Stimulated activated CD4-positive, alpha-beta T cell treated with anti-CD3 and anti-CD28 coated beads, TNF-alpha, amount 100 ng/mL, for 24 hours (primary cell): Measurements from ENCODE around the gene HNRNPA0.

ENCODE experiments used
- DNase-seq, 3 experiments: peaks; one replicate each; pipeline ENCODE4 v3.0.0-alpha.2; 2020; ENCODE audit warnings: low read depth in 3 of 3

Gene HNRNPA0

DNA sequence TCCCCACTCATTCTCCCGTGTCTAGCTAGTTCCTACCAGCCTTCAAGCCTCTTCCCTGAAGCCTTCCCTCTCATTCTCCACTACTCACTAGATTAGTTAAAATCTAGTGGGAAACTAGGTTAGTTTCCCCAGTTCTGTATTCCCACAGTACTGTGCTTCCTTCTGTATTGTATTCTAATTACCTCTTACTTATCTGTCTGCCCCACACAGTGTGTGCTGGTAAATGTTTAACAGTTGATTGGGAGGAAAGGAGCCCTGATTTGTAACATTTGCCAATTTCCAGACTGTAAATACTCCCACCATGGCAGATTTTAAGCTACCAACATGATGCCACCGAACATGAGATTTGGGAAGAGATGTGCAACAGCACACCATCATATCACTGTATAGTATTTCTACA lies 26.5 kb downstream of the HNRNPA0 start:
- no peak for DNase-seq

DNA sequence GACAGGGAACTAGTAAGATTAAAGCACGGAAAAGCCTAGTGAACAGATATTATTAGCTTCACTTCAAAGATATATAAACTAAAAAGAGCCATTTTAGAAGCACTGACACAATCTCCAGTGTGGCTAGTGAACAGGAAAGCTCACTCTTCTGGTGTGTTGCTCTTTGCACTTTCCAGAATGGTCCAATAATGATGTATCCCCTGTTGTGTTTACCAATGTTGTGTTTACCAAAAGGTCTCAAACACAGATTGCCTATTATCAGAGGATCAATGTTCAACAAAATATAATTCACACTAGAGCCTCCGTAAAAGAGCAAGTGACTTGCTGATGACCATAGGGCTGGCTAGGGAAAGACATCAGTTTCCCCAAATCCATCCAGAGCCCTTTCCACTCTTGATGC lies 29.9 kb downstream of the HNRNPA0 start:
- DNase-seq: no peak

DNA sequence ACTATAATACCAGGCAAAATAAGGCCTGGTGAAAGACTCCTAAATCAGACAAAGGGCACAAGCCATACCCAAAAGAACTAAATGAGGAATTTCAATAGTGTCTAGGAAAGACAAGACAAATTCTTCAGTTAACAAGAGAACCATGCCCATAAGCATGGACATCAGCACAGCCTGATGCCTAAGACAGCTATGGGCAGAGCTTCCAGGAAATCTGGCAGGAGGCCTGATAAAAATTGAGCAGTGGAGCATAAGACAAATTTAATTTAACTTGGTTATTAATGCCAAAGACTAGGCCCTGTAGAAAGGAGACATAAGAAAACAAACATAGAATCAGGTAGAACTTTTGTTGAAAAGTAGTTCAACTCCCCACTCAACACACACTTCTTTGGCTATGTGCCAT lies 35.6 kb downstream of the HNRNPA0 start:
- no peak for DNase-seq

DNA sequence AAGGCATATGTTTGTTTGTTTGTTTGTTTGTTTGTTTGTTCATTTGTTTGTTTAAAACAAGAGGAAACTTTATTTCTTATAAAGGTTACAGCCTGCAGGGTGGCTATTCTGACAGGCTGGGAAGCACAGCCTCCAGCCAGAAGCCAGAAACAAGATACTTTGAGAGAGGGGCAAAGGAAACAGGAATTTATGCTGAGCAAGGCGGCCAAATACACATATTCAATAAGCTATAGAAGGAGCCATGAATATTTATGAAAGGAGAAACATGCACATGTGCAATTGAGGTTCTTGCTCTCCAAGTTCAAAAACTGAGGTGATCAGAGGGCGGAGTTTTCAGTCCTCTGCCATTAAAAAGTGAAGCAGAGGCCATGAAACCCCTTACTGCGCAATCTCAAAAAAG lies 37.8 kb downstream of the HNRNPA0 start:
- DNase-seq: no peak

DNA sequence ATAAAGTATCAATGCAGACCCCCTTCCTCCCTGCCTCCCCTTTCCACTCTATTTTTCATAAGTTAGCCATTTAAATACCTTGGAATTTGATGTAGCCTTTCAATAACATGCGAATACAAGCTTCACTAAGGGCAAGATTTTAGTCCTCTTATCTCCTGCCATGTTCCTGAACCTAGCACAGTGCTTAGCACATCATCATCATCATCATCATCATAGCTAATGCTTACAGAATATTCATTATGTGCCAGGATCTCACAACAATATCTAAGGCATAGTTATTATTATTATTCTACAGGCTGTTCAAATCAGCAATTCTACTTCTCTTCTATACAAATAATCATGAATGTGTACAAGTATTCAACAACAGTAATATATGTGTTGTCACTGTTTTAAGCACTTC lies 38.7 kb downstream of the HNRNPA0 start:
- DNase-seq: no peak

DNA sequence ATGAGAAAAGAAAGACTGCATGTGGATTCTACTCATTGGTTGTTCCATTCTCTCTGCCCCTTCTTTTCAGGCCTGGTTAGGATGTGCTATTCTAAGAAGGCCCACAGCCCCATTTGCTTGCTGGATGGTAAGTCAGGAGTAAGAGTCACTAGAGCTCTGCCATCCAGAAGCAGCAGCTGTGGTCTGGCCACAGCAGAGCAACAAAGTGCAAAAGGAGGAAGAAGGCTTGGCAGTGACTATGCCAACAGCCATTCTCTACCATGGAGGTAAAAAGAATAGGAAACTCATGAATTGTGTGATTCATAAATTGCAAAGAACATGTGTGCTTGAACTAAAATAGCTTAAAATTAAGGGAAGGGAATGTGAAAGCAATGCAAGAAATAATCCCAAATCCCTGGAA lies 39.2 kb downstream of the HNRNPA0 start:
- no peak for DNase-seq

DNA sequence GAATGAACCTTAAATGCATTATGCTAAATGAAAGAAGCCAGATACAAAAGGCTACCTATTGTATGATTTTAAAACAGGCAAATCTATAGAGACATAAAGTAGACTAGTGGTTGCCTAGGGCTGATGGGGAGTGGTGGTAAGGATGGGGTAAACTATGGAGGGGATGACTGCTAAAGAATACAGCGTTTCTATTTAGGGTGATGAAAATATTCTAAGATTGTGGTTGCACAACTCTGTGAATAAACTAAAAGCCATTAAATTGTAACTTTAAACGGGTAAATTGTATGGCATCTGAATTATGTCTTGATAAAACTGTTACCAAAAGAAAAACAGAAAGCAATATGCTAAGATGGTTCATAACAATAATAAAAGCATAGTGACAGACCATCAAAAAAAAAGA lies 39.7 kb downstream of the HNRNPA0 start:
- no peak for DNase-seq

DNA sequence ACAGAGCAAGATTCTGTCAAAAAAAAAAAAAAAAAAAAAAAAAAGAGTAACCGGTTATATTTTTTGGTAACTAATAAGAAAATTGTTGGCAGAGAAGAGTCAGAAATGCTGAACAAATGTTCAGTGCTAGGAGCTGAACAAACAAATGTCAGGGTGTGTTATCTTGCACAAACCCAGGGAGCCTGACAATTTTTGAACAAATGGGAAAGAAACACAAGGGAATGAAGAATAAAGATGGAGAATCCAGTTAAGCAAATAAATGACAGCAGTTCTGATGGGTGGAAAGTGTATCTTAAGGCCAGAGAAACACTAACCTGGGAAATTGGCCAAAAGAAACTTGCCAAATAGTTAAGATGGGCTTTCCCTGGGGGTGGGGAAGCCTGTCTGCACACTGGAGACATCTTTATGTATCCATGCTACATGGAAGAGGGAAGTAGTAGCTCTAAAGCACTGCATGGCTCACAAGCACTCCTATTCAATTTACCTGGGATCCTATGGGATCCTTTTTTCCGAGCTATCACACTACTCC lies 42.0 kb downstream of the HNRNPA0 start:
- no peak for DNase-seq

DNA sequence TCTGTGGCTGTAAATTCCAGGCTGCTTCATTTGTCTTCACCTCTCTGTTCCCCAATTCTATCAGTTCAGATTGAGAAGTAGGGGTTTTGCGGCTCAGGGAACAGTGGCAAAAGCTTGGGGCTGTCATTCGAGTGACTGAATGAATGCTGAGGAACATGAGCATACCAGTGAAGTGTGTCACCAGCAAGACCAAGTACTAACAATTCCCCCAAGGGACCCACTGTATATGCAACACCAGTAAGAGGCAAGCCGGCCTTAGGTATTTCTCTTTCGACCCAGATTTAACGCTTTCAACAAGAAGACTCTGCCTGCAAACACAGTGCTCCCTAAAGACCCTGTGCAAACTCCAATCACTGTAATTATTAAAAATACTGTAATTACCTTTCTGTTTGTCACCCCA lies 44.1 kb downstream of the HNRNPA0 start:
- DNase-seq: no peak

DNA sequence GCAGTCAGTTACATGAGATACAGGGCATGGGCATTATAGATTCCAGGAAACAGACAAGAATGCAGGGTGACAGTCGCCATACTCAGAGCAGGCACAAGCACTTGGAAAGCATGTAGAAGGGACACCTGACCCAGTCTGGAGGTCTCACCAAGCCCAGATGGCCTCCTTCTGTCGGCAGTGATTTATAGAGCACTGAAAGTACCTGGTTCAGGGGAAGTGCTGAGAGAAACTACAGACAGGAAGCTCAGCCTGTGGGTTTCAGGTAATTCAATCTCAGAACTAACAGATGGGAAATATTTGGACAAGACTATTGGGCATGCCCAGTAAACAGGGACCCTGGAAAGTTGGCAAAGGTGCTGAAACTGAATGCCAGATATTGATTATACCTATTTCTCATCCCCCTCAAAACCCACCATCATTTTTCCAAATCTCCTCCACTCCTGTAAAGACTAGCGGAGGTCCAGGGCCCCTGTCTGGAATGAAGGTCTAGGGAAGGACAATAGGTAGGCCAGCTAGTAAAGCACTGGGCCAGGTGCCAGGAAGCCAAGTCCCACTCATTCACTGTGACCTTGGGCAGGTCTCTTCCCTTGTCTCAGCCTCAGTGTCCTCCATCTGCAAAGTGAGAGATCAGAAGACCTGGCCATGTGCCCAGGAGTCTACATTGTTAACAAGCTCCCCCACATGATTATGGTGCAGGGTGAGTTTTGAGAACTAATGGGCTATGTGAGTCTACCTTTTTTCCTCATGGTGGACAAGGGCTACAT lies 45.2 kb downstream of the HNRNPA0 start:
- DNase-seq: no peak

DNA sequence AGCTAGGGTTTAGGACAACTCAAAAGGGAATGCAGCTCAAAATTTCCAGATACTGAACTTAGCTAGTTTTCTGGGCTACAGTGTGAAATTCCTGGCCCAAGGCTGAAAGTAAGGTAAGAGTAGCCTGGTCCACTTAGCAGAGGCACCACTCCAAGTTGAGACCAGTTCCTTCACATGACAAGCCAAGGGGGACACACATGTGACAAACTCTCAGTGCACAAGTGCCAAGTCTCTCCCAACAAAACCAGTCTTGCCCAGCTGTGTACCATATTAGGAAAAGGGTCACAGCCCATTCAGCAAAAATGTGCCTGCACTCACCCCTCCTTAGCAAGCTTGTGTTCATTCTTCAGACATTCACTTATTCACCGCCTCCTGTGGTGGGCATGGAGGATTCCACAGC lies 46.1 kb downstream of the HNRNPA0 start:
- no peak for DNase-seq

DNA sequence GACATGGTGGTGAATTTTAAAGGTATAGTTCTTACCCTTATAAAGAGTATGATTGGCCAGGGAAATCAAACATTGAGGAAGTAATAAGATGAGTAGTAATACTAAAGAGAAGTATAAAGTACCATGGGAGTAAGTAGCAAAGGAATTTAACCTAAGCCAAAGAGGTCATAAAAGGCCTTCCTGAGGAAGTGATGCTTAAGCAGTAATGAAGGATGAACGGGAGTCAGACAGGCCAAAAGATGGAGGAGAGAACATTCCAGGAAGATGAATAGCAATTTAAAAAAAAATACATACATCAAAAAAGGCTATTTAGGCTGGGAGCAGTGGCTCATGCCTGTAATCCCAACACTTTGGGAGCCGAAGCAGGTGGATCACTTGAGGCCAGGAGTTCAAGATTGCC lies 47.3 kb downstream of the HNRNPA0 start:
- no peak for DNase-seq

DNA sequence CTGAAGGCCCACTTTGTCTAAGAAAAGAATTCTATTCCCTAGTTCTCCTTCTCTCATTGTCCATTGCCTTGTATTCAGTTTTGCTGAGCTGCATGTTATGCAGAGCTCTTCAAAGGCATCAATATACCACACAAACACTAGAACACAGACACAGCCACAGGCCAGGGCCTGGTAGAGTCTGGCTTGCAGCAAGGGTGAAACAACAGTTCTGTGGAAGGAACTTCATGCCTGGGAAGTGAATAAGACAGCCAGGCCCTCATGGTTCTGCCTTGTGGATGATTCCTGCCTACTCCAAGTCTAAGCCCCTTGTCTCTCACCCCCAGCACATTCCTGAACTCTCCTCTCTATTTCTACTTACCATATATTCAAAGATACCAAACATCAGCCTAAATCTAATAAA lies 49.1 kb downstream of the HNRNPA0 start:
- no peak for DNase-seq

DNA sequence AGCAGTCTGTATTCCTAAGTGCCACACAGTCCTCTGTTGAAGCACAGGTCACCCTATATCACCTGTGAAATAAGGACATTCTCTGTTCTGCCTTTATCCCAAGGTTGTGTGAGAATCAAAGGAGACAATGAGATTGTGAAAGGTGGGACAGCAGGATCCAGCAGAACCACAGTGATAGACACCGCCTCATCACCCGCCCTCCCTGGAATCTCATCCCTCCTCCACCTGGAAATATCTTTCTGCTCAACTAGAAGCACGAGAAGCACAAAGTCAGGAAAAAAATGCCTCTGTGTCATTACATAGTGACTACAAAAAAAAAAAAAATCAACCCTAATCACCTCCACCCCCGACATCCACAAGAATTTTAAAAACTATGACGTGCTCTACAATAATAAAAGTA lies 50.6 kb downstream of the HNRNPA0 start:
- DNase-seq: no peak

DNA sequence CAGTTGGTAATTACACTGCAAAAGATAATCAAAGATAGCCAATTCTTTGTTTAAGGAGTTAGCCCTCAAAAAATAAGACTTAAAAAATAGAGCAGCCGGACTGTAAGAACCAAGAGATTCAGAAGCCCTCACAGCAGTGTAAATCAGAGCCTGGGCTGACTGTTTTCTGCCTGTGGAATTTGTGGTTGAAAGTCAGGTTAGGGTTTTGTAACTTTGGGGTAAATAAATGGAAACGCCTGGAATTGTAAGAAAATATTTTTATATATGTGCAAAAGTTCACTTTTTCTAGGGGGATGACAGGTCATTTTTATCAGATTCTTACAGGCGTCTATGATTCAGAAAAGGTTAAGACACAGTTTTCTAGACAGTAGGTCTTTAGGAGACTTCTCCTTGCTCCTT lies 53.9 kb downstream of the HNRNPA0 start:
- no peak for DNase-seq

DNA sequence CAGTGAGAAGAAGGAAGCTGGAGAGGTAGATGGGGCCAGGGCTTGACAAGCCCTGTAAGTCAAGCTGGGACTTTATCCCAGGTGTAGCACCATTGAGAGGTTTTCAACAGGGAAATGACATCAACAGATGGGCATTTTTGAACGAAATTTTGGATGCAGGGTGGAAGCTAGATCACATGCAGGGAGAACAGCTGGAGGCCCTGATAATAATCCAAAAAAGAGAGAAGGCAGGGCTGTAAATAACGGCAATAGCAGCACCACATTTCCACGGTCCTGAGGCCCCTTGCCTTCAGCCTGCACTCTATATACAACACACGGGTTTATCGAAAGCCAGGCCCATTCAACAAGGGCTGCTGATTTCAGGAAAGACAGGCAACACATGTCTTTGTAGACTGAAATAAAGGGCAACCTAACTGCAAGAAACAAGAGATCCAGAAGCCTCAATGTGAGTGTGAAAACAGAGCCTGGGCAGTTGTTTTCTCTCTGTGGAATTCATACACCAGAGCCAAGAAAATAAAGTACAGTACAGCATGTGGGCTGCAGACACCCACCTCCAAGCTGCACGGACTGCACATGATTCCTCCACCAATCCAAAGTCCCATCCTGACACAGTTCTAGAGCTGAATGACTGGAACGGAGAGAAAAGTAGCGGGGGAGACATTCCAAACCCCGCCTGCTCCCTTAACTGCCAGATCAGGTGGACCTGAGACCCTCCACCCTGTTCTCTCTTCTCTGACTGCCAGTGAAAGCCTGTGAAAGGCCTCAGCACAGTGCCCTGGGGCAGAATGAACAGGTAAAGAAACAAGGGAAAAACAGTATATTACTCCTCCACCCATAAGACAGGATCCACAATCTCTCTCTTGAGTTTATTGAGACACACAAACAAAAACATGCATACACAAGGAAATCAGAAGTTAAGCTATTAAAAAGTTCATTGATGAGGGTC lies 54.6 kb downstream of the HNRNPA0 start:
- no peak for DNase-seq

DNA sequence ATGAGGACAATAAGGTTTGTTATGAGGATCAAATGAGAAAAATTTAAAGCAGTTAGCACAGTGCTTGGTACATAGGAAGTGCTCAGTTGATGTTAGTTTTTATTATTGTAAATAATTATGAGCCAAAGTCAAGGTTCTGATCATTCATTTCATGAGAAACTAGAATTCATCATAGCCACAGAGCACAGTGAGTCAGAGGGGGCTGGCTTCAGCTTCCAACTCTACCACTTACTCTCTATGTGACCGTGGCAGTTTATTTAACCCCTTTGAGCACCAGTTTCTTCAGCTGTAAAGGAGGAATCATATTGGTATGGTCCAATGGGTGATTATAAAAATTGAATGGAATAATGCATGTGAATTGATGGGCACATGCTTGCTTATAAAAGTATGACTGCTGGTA lies 57.7 kb downstream of the HNRNPA0 start:
- peak; percentile 12 to 41 (median 35) for DNase-seq

DNA sequence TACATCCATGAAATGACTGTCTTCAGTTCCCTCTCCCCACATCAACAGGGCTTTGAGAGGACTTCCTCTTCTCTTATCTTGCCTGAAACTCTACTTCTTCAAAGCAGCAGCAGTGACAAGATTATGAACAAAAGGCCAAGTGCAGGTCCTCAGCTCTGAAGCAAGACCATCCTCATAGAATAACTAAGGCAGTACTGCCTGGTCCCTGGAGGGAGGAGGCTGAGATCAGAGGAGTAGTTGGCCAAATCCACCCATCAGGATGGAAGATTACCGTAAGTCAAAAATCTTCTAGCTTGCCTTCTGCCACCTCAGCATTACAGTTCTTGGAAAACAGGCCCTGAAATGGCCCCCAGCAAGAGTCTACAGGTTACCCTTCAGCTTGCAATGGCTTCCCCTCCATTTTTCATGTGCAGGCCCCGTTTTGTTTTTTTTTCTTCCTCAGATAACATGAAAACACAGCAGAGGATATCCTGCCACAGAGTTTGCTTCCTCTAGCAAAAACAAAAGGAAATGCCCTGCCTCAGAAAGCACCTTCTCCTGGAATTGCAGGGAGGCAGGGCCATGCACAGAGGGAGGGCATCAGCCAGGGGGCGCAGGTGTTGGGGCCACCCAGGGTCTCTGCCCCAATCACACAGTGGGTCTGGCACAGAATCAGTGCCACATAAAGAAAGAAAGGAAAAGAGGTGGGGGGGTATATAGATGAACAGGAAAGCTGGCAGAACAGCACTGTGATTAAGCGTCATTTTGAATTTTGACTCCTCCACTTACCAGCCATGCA lies 58.3 kb downstream of the HNRNPA0 start:
- no peak for DNase-seq
